Neural crest cell (in vitro differentiated cells): ENCODE results near the gene GPR157. TPM values are rescaled to one million over a fixed set of nuclear protein-coding genes. Genes with fewer than 3 reads are reported as not detected.

Source experiments
- DNase-seq: peaks from one replicate; pipeline ENCODE4 v3.0.0; 2021; ENCODE audit warnings: low read depth, mixed read lengths, low spot score
- H3K27ac Mint-ChIP-seq: one replicate; pipeline ENCODE4 v1.8.0; 2021; ENCODE audit warnings: mild to moderate bottlenecking, mixed read lengths; ENCODE audit not compliant: unreplicated experiment
- H3K27me3 Mint-ChIP-seq: 2 replicates; pipeline ENCODE4 v1.8.0; 2021; ENCODE audit warnings: low read depth, mild to moderate bottlenecking, mixed read lengths
- H3K36me3 Mint-ChIP-seq: 2 replicates; pipeline ENCODE4 v1.8.0; 2021; ENCODE audit warnings: low read depth, mild to moderate bottlenecking, mixed read lengths
- H3K4me1 Mint-ChIP-seq: 2 replicates; pipeline ENCODE4 v1.8.0; 2021; ENCODE audit warnings: mixed read lengths
- H3K4me3 Mint-ChIP-seq: one replicate; pipeline ENCODE4 v1.8.0; 2021; ENCODE audit warnings: mild to moderate bottlenecking, mixed read lengths
- H3K9me3 Mint-ChIP-seq: 2 replicates; pipeline ENCODE4 v1.8.0; 2021; ENCODE audit warnings: mixed read lengths
- total RNA-seq: library from RNA; stranded (reverse); gene quantifications from 2 replicates; pipeline ENCODE4 v1.2.1, GENCODE V29; 2021
- TF ChIP-seq, protein P1 (sequence below): fragments of 200-600 bp; sonication (generic); conservative IDR thresholded peaks from 2 replicates; pipeline ENCODE4 v1.5.0; 2021; ENCODE audit warnings: antibody characterized with exemption, mild to moderate bottlenecking

The GPR157 gene
- total RNA-seq, 1 donor from 2014 or later: 1.9 TPM

DNA sequence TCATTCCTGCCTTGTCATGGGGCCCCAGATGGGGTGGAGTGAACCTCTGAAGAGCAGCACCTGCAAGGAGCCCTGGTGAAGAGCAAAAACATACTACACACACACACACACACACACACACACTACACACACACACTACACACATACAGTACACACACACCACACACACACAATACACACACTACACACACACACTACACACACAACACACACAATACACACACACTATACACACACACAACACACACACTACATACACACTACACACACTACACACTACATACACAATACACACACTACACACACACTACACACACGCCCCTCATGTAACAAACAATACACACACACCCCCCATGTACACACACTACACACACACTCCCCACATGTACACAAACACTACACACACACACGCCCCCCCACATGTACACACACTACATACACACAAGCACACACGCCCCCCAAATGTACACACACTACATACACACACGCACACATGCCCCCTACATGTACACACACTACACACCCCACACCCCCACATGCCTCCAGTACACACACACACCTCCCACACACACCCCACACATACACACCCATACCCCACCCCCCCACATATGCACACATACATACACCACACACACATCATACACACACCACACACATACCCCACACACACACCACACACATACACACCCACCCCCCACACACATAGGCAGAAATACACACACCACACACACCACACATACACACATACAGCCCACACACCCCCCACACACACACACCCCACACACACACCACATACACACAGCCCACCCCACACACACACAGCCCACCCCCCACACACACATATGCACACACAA is 68.8 kb downstream of the GPR157 start:
- DNase-seq: no peak
- no peak overlapping the region for H3K27ac Mint-ChIP-seq
- TF ChIP-seq, protein P1, sequence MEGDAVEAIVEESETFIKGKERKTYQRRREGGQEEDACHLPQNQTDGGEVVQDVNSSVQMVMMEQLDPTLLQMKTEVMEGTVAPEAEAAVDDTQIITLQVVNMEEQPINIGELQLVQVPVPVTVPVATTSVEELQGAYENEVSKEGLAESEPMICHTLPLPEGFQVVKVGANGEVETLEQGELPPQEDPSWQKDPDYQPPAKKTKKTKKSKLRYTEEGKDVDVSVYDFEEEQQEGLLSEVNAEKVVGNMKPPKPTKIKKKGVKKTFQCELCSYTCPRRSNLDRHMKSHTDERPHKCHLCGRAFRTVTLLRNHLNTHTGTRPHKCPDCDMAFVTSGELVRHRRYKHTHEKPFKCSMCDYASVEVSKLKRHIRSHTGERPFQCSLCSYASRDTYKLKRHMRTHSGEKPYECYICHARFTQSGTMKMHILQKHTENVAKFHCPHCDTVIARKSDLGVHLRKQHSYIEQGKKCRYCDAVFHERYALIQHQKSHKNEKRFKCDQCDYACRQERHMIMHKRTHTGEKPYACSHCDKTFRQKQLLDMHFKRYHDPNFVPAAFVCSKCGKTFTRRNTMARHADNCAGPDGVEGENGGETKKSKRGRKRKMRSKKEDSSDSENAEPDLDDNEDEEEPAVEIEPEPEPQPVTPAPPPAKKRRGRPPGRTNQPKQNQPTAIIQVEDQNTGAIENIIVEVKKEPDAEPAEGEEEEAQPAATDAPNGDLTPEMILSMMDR: no peak
- H3K27me3 Mint-ChIP-seq: no peaks in the 10 kb centered on the region
- no peak overlapping the region for H3K4me3 Mint-ChIP-seq
- H3K4me1 Mint-ChIP-seq: peaks cover 10% of the 10 kb centered on the region
- H3K9me3 Mint-ChIP-seq: no peaks in the 10 kb centered on the region
- no peaks in the 10 kb centered on the region for H3K36me3 Mint-ChIP-seq

- TF ChIP-seq, protein P1: peak; percentile 19
- H3K4me1 Mint-ChIP-seq: no peaks in the 10 kb centered on the region
- H3K9me3 Mint-ChIP-seq: no peaks in the 10 kb centered on the region
- no peaks in the 10 kb centered on the region for H3K27me3 Mint-ChIP-seq
- H3K27ac Mint-ChIP-seq: no peak overlapping the region
- no peak for DNase-seq
- no peaks in the 10 kb centered on the region for H3K36me3 Mint-ChIP-seq
- no peak overlapping the region for H3K4me3 Mint-ChIP-seq
These were observed 70.4 kb downstream of the GPR157 start for GRCh38 chr1:9058465-9058864.

- H3K27ac Mint-ChIP-seq: no peak overlapping the region
- H3K27me3 Mint-ChIP-seq: no peaks in the 10 kb centered on the region
These were observed 71.1 kb downstream of the GPR157 start for GRCh38 chr1:9057851-9058250.

GRCh38 chr1:9052272-9053049 is 76.4 kb downstream of the GPR157 start:
- TF ChIP-seq, protein P1: no peak
- no peak overlapping the region for H3K27ac Mint-ChIP-seq
- no peak for DNase-seq
- peaks cover 7% of the 10 kb centered on the region for H3K4me1 Mint-ChIP-seq
- H3K4me3 Mint-ChIP-seq: no peak overlapping the region
- H3K27me3 Mint-ChIP-seq: peaks cover 9% of the 10 kb centered on the region
- H3K9me3 Mint-ChIP-seq: no peaks in the 10 kb centered on the region
- H3K36me3 Mint-ChIP-seq: no peaks in the 10 kb centered on the region

More at GRCh38 chr1:9057851-9058250, 71.1 kb downstream of the GPR157 start:
- DNase-seq: no peak
- Mint-ChIP-seq H3K4me1 (no peaks in the 10 kb centered on the region), H3K4me3 (no peak overlapping the region), H3K36me3 (no peaks in the 10 kb centered on the region), H3K9me3 (no peaks in the 10 kb centered on the region)
- TF ChIP-seq, protein P1: no peak

DNA sequence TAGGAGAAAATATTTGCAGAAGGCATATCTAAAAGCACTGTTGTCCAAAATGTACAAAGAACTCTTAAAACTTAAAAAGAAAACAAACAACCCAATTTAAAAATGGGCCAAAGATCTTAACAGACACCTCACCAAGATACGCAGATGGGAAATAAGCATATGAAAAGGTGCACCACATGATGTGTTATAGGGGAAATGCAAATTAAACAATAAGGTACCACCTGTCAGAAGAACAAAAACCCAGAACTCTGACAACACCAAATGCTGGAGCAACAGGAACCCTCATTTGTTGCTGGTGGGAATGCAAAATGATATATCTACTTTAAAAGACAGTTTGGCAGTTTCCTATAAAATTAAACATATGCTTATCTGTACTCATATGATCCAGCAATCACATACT is 77.5 kb downstream of the GPR157 start:
- Mint-ChIP-seq H3K9me3 (no peaks in the 10 kb centered on the region), H3K27me3 (peaks cover 9% of the 10 kb centered on the region), H3K4me3 (no peak overlapping the region), H3K36me3 (no peaks in the 10 kb centered on the region), H3K4me1 (peaks cover 7% of the 10 kb centered on the region), H3K27ac (no peak overlapping the region)
- TF ChIP-seq, protein P1: no peak
- no peak for DNase-seq
